HCT116 (cell line): ENCODE data around the gene GPR68. TPM values are rescaled to one million over a fixed set of nuclear protein-coding genes. Genes with fewer than 3 reads are reported as not detected.
"Not testable (repeated sequence)": the region's sequence is repeated elsewhere in the genome, so short reads cannot be mapped to it uniquely, and the experiment has no call there.

Source experiments
- ATAC-seq: fragments of 200-7000 bp; cut with Tn5 transposase; 2 replicates; pipeline ENCODE4 v1.9.1; 2020; ENCODE audit warnings: mild to moderate bottlenecking, moderate library complexity
- BruUV-seq: library from RNA; stranded (reverse); fragments of 400-500 nt; replicated peaks from 2 replicates; lab custom pipeline; 2021; lab: Mats Ljungman, UMichigan
- CTCF ChIA-PET: fragments of 300-600 bp; sonication (Branson Sonifier 250); formaldehyde crosslinking; loops from one replicate; lab custom pipeline; 2021; ENCODE audit warnings: antibody characterized with exemption; lab: Charles Lee
- POLR2A ChIA-PET: fragments of 300-600, 350-600 bp; sonication (Branson Sonifier 250); formaldehyde crosslinking; loops from one replicate; lab custom pipeline; 2021; ENCODE audit warnings: antibody characterized with exemption; lab: Charles Lee
- RAD21 ChIA-PET, 2 experiments: fragments of 300-600 bp; sonication (Branson Sonifier 250); formaldehyde crosslinking; loops; one replicate each; lab custom pipeline; 2023; ENCODE audit warnings: low total read pairs in 2 of 2; ENCODE audit not compliant: uncharacterized antibody in 2 of 2, unreplicated experiment in 2 of 2, low non-redundant PET in 1 of 2; lab: Charles Lee
- DNase-seq: peaks from one replicate; pipeline ENCODE4 v3.0.0-alpha.2; 2010; ENCODE audit warnings: low read depth, low spot score
- H2AFZ ChIP-seq: fragments of 200-600 bp; shearing (Covaris generic), sonication (generic); 2 replicates; pipeline ENCODE4 v1.6.1; 2017; ENCODE audit warnings: low read depth, mixed run types, mixed read lengths, antibody characterized with exemption, low read length; ENCODE audit not compliant: poor library complexity, severe bottlenecking
- H3K27ac ChIP-seq: 2 replicates; pipeline ENCODE4 v1.5.1; 2012; ENCODE audit warnings: low read depth, low read length
- H3K27me3 ChIP-seq: fragments of 200-600 bp; sonication (generic); 2 replicates; pipeline ENCODE4 v1.6.1; 2016; ENCODE audit warnings: mixed run types, low read length, mixed read lengths; ENCODE audit not compliant: insufficient read depth
- H3K36me3 ChIP-seq, 2 experiments: fragments of 200-500 bp in 1 of 2; fragments of 200-600 bp in 1 of 2; sonication (Bioruptor generic) in 1 of 2; sonication (generic) in 1 of 2; 2 replicates each; pipeline versions ENCODE4 v1.5.1 to v1.6.1; 2014 to 2016; ENCODE audit warnings: low read length in 2 of 2, inconsistent platforms in 1 of 2, mixed read lengths in 1 of 2, mixed run types in 1 of 2; ENCODE audit not compliant: insufficient read depth in 2 of 2, control insufficient read depth in 1 of 2
- H3K4me1 ChIP-seq, 2 experiments: fragments of 200-600 bp in 1 of 2; sonication (generic) in 1 of 2; 2 replicates each; pipeline versions ENCODE4 v1.5.1 to v1.6.1; 2012 to 2017; ENCODE audit warnings: low read length in 2 of 2, inconsistent platforms in 1 of 2, mild to moderate bottlenecking in 1 of 2, mixed read lengths in 1 of 2, mixed run types in 1 of 2, moderate library complexity in 1 of 2; ENCODE audit not compliant: insufficient read depth in 2 of 2, control insufficient read depth in 1 of 2
- H3K4me2 ChIP-seq: fragments of 200-600 bp; sonication (generic); 2 replicates; pipeline ENCODE4 v1.6.1; 2017; ENCODE audit warnings: mixed run types, low read length, mixed read lengths
- H3K4me3 ChIP-seq, 2 experiments: fragments of 200-600 bp in 1 of 2; sonication (generic) in 1 of 2; replicated peaks in 1 of 2; 2 replicates each; pipeline ENCODE4 v1.5.1; 2011 to 2016; ENCODE audit warnings: low read length in 2 of 2, control low read depth in 1 of 2, low read depth in 1 of 2, mild to moderate bottlenecking in 1 of 2, mixed read lengths in 1 of 2, mixed run types in 1 of 2
- H3K79me2 ChIP-seq: fragments of 200-600 bp; sonication (generic); 2 replicates; pipeline ENCODE4 v1.6.1; 2017; ENCODE audit warnings: mild to moderate bottlenecking, mixed run types, low read length, moderate library complexity, mixed read lengths; ENCODE audit not compliant: insufficient read depth
- H3K9ac ChIP-seq: fragments of 200-600 bp; sonication (generic); 2 replicates; pipeline ENCODE4 v1.6.1; 2016; ENCODE audit warnings: low read length, mixed read lengths
- H3K9me2 ChIP-seq: fragments of 200-600 bp; sonication (generic), shearing (Covaris generic); 2 replicates; pipeline ENCODE4 v1.6.1; 2017; ENCODE audit warnings: mixed run types, mild to moderate bottlenecking, moderate library complexity; ENCODE audit not compliant: insufficient read depth
- H3K9me3 ChIP-seq, 2 experiments: fragments of 200-500 bp in 1 of 2; fragments of 200-600 bp in 1 of 2; sonication (Bioruptor generic) in 1 of 2; sonication (generic) in 1 of 2; 2 replicates each; pipeline ENCODE4 v1.6.1; 2014 to 2017; ENCODE audit warnings: low read length in 2 of 2, mixed read lengths in 2 of 2, inconsistent platforms in 1 of 2, low read depth in 1 of 2, mild to moderate bottlenecking in 1 of 2, mixed run types in 1 of 2, moderate library complexity in 1 of 2; ENCODE audit not compliant: control insufficient read depth in 1 of 2, insufficient read depth in 1 of 2
- H4K20me1 ChIP-seq: fragments of 200-600 bp; sonication (generic), shearing (Covaris generic); 2 replicates; pipeline ENCODE4 v1.6.1; 2017; ENCODE audit warnings: mixed run types, mild to moderate bottlenecking, moderate library complexity; ENCODE audit not compliant: insufficient read depth
- YY1 ChIP-seq: IDR thresholded peaks from 2 replicates; pipeline ENCODE4 v1.6.1; 2011; ENCODE audit warnings: low read length, low read depth, moderate library complexity, mild to moderate bottlenecking; ENCODE audit not compliant: insufficient replicate concordance; ENCODE audit errors: extremely low read depth
- intact Hi-C: fragments of 100-400 bp; cut with micrococcal nuclease; formaldehyde crosslinking; loops from 2 replicates; pipeline ENCODE4 v1.10.0; 2022
- total RNA-seq: library from RNA; stranded (reverse); gene quantifications from one replicate; pipeline ENCODE4 v1.2.1, GENCODE V29; 2021; ENCODE audit not compliant: unreplicated experiment
- TF ChIP-seq, protein P1 (sequence below): IDR thresholded peaks from 2 replicates; pipeline ENCODE4 v1.6.1; 2012; ENCODE audit warnings: low read depth
- TF ChIP-seq, protein P2 (sequence below): IDR thresholded peaks from 2 replicates; pipeline ENCODE4 v1.6.1; 2011; ENCODE audit warnings: mild to moderate bottlenecking, low read length, moderate library complexity; ENCODE audit not compliant: insufficient replicate concordance; ENCODE audit errors: extremely low read depth

Gene GPR68
- total RNA-seq, 1 experiment from 2014 or later: not detected

DNA sequence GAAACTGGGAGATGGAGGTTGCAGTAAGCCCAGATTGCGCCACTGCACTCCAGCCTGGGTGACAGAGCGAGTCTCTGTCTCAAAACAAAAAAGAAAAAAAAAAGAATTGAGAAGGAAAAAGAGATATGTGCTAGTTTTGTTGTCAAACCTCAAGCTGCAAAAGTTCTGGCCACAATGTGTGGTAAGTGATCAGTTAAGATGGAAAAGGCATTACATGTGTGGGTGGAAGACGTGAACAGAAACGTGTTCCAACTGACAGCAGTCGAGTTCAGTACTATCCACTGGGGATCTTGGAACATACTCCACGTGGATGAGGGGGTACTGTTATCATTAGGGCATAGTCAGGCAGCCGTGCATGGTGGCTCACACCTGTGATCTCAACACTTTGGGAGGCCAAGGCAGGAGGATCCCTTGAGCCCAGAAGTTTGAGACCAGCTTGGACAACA, 17.3 kb downstream of the GPR68 start (continued):
- TF ChIP-seq, protein P1, sequence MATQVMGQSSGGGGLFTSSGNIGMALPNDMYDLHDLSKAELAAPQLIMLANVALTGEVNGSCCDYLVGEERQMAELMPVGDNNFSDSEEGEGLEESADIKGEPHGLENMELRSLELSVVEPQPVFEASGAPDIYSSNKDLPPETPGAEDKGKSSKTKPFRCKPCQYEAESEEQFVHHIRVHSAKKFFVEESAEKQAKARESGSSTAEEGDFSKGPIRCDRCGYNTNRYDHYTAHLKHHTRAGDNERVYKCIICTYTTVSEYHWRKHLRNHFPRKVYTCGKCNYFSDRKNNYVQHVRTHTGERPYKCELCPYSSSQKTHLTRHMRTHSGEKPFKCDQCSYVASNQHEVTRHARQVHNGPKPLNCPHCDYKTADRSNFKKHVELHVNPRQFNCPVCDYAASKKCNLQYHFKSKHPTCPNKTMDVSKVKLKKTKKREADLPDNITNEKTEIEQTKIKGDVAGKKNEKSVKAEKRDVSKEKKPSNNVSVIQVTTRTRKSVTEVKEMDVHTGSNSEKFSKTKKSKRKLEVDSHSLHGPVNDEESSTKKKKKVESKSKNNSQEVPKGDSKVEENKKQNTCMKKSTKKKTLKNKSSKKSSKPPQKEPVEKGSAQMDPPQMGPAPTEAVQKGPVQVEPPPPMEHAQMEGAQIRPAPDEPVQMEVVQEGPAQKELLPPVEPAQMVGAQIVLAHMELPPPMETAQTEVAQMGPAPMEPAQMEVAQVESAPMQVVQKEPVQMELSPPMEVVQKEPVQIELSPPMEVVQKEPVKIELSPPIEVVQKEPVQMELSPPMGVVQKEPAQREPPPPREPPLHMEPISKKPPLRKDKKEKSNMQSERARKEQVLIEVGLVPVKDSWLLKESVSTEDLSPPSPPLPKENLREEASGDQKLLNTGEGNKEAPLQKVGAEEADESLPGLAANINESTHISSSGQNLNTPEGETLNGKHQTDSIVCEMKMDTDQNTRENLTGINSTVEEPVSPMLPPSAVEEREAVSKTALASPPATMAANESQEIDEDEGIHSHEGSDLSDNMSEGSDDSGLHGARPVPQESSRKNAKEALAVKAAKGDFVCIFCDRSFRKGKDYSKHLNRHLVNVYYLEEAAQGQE: no peak

DNA sequence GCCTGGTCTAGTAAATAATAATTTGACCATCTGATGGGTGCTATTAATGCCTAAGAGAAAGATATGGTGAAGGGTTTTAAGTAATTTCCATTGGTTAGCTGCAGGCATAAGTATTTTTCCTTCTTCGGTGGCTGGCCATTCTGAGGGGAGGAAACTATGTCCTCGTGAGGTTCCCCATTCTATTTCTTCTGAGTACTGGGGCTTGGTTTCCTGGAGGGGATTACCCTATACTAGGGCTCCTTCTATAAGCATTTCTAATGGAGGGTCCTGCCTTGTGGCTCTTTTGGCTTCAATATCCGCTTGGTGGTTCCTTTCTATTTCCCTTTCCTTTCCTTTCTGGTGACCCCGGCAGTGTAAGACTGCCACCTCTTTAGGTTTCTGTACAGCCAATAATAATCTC, 18.1 kb downstream of the GPR68 start:
- H3K4me3 ChIP-seq, H3K9ac ChIP-seq, H3K4me2 ChIP-seq, H3K27me3 ChIP-seq, intact Hi-C loops, H3K79me2 ChIP-seq, H3K36me3 ChIP-seq, H2AFZ ChIP-seq, BruUV-seq, H3K27ac ChIP-seq, RAD21 ChIA-PET, H3K9me2 ChIP-seq, H3K9me3 ChIP-seq, DNase-seq, CTCF ChIA-PET, POLR2A ChIA-PET, H4K20me1 ChIP-seq, ATAC-seq: not testable (repeated sequence)
- peaks cover 0 to 15% of the 10 kb centered on the region in 2 experiments; a peak in 1 of 4 replicates for H3K4me1 ChIP-seq

DNA sequence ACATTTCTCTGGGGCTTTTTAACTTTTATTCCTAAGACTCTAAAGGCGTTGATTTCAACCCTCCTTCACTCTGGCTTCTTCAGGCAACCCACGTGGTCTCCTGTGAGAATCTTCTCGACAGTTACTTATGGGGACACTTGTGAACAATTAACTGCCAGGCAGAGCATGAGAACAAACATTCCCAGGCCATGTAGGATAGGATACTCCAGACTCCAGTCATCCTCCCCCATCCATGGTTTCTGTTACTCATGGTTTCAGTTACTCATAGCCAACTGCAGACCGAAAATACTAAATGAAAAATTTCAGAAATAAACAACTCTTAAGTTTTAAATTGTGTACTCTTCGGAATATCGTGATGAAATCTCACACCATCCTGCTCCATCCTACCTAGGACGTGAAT, 19.5 kb downstream of the GPR68 start:
- H3K9ac ChIP-seq: no peak overlapping the region
- intact Hi-C loops: no loop called here
- ATAC-seq (no peak), DNase-seq (no peak)
- no peaks in the 10 kb centered on the region for H3K9me3 ChIP-seq
- H3K79me2 ChIP-seq: no peaks in the 10 kb centered on the region
- ChIA-PET POLR2A (no interaction called here), RAD21 (no interaction called here), CTCF (no interaction called here)
- H3K4me1 ChIP-seq: peaks cover 0 to 15% of the 10 kb centered on the region in 2 experiments; a peak in 1 of 4 replicates
- BruUV-seq: no TSS peak
- peaks cover 0 to 4% of the 10 kb centered on the region in 2 experiments; a peak in 1 of 4 replicates for H3K36me3 ChIP-seq
- TF ChIP-seq YY1: no peak
- TF ChIP-seq, protein P2, sequence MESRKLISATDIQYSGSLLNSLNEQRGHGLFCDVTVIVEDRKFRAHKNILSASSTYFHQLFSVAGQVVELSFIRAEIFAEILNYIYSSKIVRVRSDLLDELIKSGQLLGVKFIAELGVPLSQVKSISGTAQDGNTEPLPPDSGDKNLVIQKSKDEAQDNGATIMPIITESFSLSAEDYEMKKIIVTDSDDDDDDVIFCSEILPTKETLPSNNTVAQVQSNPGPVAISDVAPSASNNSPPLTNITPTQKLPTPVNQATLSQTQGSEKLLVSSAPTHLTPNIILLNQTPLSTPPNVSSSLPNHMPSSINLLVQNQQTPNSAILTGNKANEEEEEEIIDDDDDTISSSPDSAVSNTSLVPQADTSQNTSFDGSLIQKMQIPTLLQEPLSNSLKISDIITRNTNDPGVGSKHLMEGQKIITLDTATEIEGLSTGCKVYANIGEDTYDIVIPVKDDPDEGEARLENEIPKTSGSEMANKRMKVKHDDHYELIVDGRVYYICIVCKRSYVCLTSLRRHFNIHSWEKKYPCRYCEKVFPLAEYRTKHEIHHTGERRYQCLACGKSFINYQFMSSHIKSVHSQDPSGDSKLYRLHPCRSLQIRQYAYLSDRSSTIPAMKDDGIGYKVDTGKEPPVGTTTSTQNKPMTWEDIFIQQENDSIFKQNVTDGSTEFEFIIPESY: no peak
- TF ChIP-seq, protein P1: no peak
- H3K27me3 ChIP-seq: no peaks in the 10 kb centered on the region
- no peaks in the 10 kb centered on the region for H3K9me2 ChIP-seq
- H3K4me2 ChIP-seq: no peak overlapping the region
- H3K27ac ChIP-seq: no peak overlapping the region
- H4K20me1 ChIP-seq: no peaks in the 10 kb centered on the region
- no peak overlapping the region for H3K4me3 ChIP-seq
- no peak overlapping the region for H2AFZ ChIP-seq
